Measurements from ENCODE around the gene FGFR4. TPM values are rescaled to one million over a fixed set of nuclear protein-coding genes. Genes with fewer than 3 reads are reported as not detected.

Gene FGFR4
- total and polyA plus RNA-seq, 10 donors, result 5.2 to 41.6 (median 23.0) TPM

DNA sequence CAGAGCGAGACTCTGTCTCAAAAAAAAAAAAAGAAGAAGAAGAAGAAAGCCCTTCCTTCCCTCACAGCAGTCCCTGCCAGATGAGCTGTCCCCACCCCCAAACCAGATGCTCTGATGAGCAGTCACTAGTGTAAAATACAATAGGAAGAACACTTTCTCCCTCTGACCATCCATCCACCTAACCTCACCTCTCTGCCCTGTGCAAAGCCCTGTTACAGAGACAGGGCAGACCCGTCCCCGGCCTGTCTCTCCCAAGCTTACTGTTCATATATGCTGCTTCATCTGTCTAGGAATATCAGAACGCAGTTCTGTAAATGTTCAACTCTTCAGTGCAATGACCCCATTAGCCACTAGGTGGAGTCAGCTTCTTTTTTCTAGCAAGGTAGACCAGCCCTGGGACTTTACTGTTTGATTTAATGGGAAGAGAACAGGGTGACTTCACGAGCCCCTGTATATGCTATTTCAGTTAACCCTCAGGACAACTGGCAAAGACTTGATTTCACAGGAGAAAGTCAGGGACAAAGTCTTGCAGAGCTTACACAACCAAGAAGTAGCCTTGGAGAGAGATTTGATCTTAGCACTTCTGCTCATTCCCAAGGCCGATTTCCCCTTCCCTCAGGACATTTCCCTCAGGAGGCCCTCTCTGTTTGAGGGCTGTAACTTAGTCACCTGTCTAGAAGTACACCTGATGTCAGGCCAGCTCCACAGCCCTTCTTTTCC is 14.9 kb upstream of the FGFR4 start:
- Histone ChIP-seq H3K9me3 (no peaks in the 10 kb centered on the region), H3K4me1 (peaks cover 0 to 21% (median 11%) of the 10 kb centered on the region in 6 donors), H3K4me3 (peak overlapping the region in 1 of 8 donors; percentile 8), H3K27ac (peak overlapping the region in 4 of 8 donors; percentile 15 to 59 (median 36)), H3K36me3 (peaks cover 0 to 28% (median 0%) of the 10 kb centered on the region in 6 donors), H3K27me3 (replicated peaks in 1 of 7) (no peaks in the 10 kb centered on the region)
- TF ChIP-seq POLR2A (IDR thresholded peaks at IDR 0.05), result no peak
- no peak for TF ChIP-seq POLR2AphosphoS5 (IDR thresholded peaks at IDR 0.05)
- TF ChIP-seq, protein P1, sequence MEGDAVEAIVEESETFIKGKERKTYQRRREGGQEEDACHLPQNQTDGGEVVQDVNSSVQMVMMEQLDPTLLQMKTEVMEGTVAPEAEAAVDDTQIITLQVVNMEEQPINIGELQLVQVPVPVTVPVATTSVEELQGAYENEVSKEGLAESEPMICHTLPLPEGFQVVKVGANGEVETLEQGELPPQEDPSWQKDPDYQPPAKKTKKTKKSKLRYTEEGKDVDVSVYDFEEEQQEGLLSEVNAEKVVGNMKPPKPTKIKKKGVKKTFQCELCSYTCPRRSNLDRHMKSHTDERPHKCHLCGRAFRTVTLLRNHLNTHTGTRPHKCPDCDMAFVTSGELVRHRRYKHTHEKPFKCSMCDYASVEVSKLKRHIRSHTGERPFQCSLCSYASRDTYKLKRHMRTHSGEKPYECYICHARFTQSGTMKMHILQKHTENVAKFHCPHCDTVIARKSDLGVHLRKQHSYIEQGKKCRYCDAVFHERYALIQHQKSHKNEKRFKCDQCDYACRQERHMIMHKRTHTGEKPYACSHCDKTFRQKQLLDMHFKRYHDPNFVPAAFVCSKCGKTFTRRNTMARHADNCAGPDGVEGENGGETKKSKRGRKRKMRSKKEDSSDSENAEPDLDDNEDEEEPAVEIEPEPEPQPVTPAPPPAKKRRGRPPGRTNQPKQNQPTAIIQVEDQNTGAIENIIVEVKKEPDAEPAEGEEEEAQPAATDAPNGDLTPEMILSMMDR (IDR thresholded peaks at IDR 0.05 in 8 of 11, conservative IDR thresholded peaks at IDR 0.05 in 3 of 11), result peak; percentile 63 to 89 (median 84)
- WGBS, 5 donors, result 20 to 25% (median 22%) methylated on average over 5 to 6 of the region's 6 CpGs
- intact Hi-C loops (cut with DNase I; ENCODE audit: low total_unique reads), result no loop called here
- DNase-seq, result no peak

DNA sequence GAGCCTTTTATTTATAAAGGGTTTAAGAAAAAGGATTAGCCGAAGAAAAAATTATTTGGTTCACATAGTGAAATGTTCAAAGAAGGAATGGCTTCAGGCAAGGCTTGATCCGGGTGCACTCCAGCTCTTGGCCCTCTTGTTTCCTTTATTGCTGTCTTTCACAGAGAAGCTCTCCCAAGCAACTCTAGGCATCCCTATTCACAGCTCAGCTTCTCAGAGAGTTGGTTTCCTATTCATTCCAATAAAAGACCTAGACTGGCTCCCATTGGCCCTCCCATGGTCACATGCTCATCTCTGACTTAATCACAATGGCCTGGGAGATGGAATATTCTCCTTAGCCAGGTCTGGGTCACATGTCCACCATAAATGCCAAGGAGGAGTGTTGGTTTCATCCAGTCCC is 9.4 kb upstream of the FGFR4 start:
- Histone ChIP-seq H3K27me3 (replicated peaks in 1 of 7) (no peaks in the 10 kb centered on the region), H3K4me1 (peaks cover 0 to 1% (median 0%) of the 10 kb centered on the region in 6 donors), H3K27ac (no peak overlapping the region), H3K36me3 (peaks cover 0 to 12% (median 0%) of the 10 kb centered on the region in 6 donors), H3K4me3 (no peak overlapping the region), H3K9me3 (no peaks in the 10 kb centered on the region)
- WGBS, 5 donors, result 93 to 99% (median 98%) methylated on average over 2 of the region's 2 CpGs
- intact Hi-C loops (cut with DNase I; ENCODE audit: low total_unique reads), result no loop called here
- DNase-seq, result no peak
- TF ChIP-seq POLR2A (IDR thresholded peaks at IDR 0.05) (no peak), POLR2AphosphoS5 (IDR thresholded peaks at IDR 0.05) (no peak)
- TF ChIP-seq, protein P1 (IDR thresholded peaks at IDR 0.05 in 8 of 11, conservative IDR thresholded peaks at IDR 0.05 in 3 of 11), result no peak

DNA sequence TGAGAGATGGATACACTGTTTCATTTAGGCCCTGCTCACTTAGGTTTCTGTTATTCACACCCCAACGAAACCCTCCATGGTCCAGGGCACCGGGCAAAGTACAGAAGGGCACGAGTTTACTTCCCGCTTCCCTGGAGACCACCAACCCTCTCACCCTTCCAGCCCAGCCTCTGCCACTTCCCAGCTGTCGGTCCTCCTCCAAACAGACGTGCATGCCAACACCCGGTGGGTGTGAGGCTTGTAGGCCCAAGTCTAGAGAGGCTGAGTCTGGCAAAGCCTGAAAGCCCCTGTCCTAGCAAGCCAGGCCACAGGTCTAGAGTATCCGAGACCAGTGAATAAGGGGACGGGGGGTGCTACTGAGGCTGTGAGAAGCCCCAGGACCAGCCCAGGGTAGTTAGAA is 7.1 kb upstream of the FGFR4 start:
- H3K4me3 ChIP-seq, result no peak overlapping the region
- no peaks in the 10 kb centered on the region for H3K4me1 ChIP-seq
- WGBS, 5 donors, result 83 to 88% (median 86%) methylated on average over 8 to 9 of the region's 9 CpGs
- TF ChIP-seq, protein P1 (IDR thresholded peaks at IDR 0.05 in 8 of 11, conservative IDR thresholded peaks at IDR 0.05 in 3 of 11), result no peak
- peak in 1 of 3 donors; percentile 7 for TF ChIP-seq POLR2AphosphoS5 (IDR thresholded peaks at IDR 0.05)
- TF ChIP-seq POLR2A (IDR thresholded peaks at IDR 0.05), result no peak
- intact Hi-C loops (cut with DNase I; ENCODE audit: low total_unique reads), result no loop called here
- DNase-seq, result no peak
- no peaks in the 10 kb centered on the region for H3K9me3 ChIP-seq
- H3K27ac ChIP-seq, result no peak overlapping the region
- peaks cover 0 to 5% (median 0%) of the 10 kb centered on the region in 6 donors for H3K36me3 ChIP-seq
- peaks cover 0 to 12% (median 0%) of the 10 kb centered on the region in 7 donors for H3K27me3 ChIP-seq (replicated peaks in 1 of 7)

DNA sequence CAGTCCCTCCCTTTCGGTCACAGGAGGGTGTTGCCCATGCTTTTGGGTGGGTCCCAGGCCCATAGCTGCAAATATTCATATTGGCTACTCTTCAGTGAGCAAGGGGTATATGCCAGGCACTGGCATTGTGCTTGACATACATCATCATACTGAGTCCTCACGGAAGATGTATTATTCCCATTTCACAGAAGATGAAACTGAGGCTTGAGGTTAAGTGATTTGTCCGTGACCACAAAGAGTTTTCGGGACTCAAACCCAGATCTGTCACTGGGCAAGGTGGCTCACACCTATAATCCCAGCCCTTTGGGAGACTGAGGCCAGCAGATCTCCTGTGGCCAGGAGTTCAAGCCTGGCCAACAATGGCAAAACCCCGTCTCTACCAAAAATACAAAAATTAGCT is 6.5 kb upstream of the FGFR4 start:
- 78 to 95% (median 93%) methylated on average over 3 to 5 of the region's 5 CpGs for WGBS, 5 donors
- H3K4me1 ChIP-seq, result peaks cover 0 to 2% (median 0%) of the 10 kb centered on the region in 6 donors
- H3K4me3 ChIP-seq, result no peak overlapping the region
- no peak for DNase-seq
- H3K27ac ChIP-seq, result no peak overlapping the region
- TF ChIP-seq POLR2AphosphoS5 (IDR thresholded peaks at IDR 0.05) (no peak), POLR2A (IDR thresholded peaks at IDR 0.05) (no peak)
- TF ChIP-seq, protein P1 (IDR thresholded peaks at IDR 0.05 in 8 of 11, conservative IDR thresholded peaks at IDR 0.05 in 3 of 11), result no peak
- intact Hi-C loops (cut with DNase I; ENCODE audit: low total_unique reads), result no loop called here
- peaks cover 0 to 5% (median 0%) of the 10 kb centered on the region in 6 donors for H3K36me3 ChIP-seq
- no peaks in the 10 kb centered on the region for H3K9me3 ChIP-seq
- H3K27me3 ChIP-seq (replicated peaks in 1 of 7), result peaks cover 0 to 15% (median 0%) of the 10 kb centered on the region in 7 donors
